Stimulated activated CD8-positive, alpha-beta memory T cell treated with anti-CD3 and anti-CD28 coated beads, Interleukin-4, amount 100 ng/mL, for 1 hour (primary cell): Measurements from ENCODE around the gene ZFP64.
"Not testable (repeated sequence)": the region's sequence is repeated elsewhere in the genome, so short reads cannot be mapped to it uniquely, and the experiment has no call there.

Source experiments
- DNase-seq, 2 donors: peaks; one replicate each; pipeline ENCODE4 v3.0.0-alpha.2; 2020; ENCODE audit warnings: low read depth in 2 of 2, low spot score in 1 of 2

Gene ZFP64

GRCh38 chr20:52191132-52191915 lies at the start of gene ZFP64:
TSS of gene ZFP64 (minus strand) at chr20:52191779. CDS start at chr20:52191636, 143 bp downstream.
- DNase-seq: peak; percentile 38 to 44

- no peak for DNase-seq
Measured at GRCh38 chr20:52240802-52241201, 49.2 kb upstream of the ZFP64 start.

- no peak for DNase-seq
Measured at GRCh38 chr20:52239102-52239501, 47.5 kb upstream of the ZFP64 start.

GRCh38 chr20:52236292-52236691 lies 44.7 kb upstream of the ZFP64 start:
- DNase-seq: no peak

- DNase-seq: no peak
Measured at GRCh38 chr20:52235129-52235528, 43.5 kb upstream of the ZFP64 start.

- no peak for DNase-seq
Measured at GRCh38 chr20:52234302-52235045, 42.9 kb upstream of the ZFP64 start.

- DNase-seq: no peak
Measured at GRCh38 chr20:52231230-52231746, 39.7 kb upstream of the ZFP64 start.

GRCh38 chr20:52230409-52230808 lies 38.8 kb upstream of the ZFP64 start:
- no peak for DNase-seq

- not testable (repeated sequence) for DNase-seq
Measured at GRCh38 chr20:52229346-52229745, 37.8 kb upstream of the ZFP64 start.

- no peak for DNase-seq
Measured at GRCh38 chr20:52226370-52226769, 34.8 kb upstream of the ZFP64 start.

GRCh38 chr20:52224920-52225319 lies 33.3 kb upstream of the ZFP64 start:
- DNase-seq: no peak

- DNase-seq: not testable (repeated sequence)
Measured at GRCh38 chr20:52221362-52221761, 29.8 kb upstream of the ZFP64 start.

GRCh38 chr20:52220891-52221290 lies 29.3 kb upstream of the ZFP64 start:
- DNase-seq: not testable (repeated sequence)

- DNase-seq: no peak
Measured at GRCh38 chr20:52219441-52219840, 27.9 kb upstream of the ZFP64 start.

- DNase-seq: no peak
Measured at GRCh38 chr20:52217689-52218395, 26.3 kb upstream of the ZFP64 start.

- DNase-seq: no peak
Measured at GRCh38 chr20:52213995-52214394, 22.4 kb upstream of the ZFP64 start.

GRCh38 chr20:52212943-52213342 lies 21.4 kb upstream of the ZFP64 start:
- DNase-seq: no peak

- DNase-seq: no peak
Measured at GRCh38 chr20:52210037-52210990, 18.7 kb upstream of the ZFP64 start.

- no peak for DNase-seq
Measured at GRCh38 chr20:52209154-52209571, 17.6 kb upstream of the ZFP64 start.

GRCh38 chr20:52207020-52207810 lies 15.6 kb upstream of the ZFP64 start:
- DNase-seq: no peak
